NCI-H69 (cell line): Measurements from ENCODE around the gene KIAA1143.

ENCODE experiments used
- DNase-seq: peaks from one replicate; lab custom pipeline; 2025; lab: John Stamatoyannopoulos, UW

KIAA1143 gene

DNA sequence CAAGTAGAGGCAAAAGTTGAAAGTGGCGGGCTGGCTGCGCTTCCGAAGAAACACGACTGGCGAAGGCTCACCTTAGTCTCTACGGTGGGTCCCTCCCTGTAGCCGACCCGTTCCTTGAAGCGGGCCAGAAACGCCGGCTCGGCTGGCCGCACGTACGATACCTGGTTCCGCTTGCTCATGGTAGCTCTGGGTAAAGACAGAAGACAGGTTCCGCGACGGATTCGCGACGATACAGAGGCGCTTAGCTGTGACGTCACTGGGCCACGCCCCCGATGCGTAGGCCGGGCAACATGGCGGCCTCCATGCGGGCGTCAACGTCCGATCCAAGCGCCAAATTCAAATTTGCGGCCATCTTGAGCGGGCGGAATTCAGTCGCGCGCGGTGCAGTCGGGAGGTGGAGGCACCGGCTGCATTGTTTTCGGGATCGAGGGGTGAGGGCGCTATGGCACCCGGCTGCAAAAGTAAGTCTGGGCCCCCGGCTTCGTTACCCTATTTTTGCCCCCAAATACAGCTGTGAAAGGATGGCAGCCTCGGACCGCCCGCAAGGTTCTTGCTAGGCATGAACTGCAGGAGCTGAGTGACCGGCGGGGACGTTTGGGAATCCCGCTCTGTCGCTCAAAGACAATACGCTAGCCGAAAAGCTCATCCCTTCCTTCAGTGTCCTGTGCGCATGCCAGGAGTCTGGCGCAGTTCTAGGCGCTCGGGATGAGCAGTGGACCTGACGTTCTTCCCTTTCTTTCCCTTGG, at the start of gene KIAA1143, which contains the start of gene KIF15:
Gene KIAA1143 (minus strand): TSS at position 196 of the 746 bp plus-strand sequence. CDS start 17 bp downstream, at position 179.
Gene KIF15 (plus strand): TSS at position 371 of the 746 bp plus-strand sequence. CDS start 72 bp downstream, at position 443.
- peak; percentile 94 for DNase-seq

DNA sequence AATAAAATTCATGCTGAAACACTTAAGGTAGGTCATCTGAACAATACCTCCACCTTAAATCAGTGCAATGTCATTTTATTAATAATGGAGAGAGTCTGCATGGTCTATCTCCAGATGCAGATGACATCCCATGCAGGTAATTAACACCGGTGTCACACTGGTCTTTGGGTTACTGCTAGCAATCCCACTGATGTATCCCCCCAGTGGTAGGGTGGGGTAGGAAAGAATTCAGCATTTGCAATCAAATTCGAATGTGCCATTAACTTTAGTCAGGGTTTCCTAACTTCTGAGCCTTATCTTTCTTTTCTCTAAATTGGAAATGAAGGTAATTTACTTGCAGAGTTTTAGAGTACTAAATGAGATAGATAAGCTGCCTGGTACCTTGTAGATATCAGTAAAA, 44.5 kb upstream of the KIAA1143 start:
- no peak for DNase-seq

DNA sequence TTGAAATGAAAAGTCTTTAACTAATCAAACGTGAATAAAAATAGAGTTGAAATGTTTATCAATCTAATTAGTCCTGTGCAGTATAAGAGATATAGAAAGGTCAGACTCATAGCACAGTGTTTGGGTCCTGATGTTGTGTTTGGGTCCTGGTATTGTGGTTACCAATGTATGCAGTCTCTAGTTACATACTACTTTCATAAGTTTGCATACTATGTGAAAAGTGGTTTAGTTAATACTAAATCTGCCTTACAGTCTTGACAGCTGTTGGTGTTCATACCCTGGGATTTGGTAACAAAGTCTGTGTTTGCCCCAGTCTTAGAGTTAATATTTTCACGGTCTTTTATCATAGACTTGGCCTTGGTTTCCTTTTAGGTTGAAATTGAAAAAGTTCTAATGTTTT, 41.9 kb upstream of the KIAA1143 start:
- no peak for DNase-seq

DNA sequence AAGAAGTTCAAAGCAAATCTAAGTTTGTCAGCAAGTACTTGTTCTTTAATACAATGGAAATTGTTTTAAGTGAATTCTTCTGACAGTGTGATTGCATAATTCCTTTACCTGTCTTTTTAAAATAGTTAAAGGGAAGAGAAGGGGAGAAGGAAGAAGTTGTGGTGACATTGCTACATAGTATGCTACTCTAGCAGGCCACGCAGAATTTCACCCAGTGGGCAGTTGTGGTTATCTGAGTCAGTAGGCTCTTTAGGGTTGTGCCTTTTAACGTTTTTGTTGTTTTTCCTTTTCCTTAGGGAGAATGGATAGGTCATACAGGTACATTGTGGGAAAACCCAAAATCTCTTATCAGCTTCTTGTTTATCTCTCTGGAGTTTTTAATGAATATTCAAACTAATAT, 40.6 kb upstream of the KIAA1143 start:
- no peak for DNase-seq

DNA sequence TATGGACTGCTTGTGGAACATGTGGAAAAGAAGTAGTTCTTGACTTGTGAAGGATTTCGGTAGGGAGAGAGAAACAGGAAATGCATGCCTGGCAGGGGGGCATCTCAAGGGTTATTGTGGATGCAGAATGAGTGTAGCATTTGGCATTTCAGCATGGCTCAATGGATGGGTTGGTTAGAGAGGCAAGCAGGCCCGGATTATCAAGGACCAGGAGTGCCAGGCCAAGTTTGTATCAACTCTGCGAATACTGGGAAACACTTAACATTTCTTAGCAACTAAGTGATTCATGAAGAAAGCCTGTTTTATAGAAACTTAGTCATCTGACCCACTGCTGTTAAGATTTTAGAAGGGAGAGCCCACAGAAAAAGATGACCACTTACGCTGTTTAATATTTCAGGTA, 33.8 kb upstream of the KIAA1143 start:
- no peak for DNase-seq

DNA sequence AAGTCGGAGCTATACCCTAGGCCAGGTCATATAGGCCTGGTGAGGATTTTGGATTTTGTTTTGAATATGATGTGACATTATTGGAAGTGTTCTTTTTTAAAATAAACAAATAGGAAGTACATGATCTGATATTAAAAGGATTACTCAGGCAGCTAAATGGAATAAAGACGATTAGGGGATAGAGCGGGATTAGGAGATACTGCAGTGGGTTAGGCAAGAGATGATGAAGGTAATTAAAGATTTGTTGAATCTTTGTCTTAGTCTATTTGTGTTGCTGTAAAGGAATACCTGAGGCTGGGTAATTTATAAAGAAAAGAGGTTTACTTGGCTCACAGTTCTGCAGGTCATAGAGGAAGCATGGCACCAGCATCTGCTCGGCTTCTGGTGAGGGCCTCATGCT, 21.5 kb upstream of the KIAA1143 start:
- DNase-seq = no peak

DNA sequence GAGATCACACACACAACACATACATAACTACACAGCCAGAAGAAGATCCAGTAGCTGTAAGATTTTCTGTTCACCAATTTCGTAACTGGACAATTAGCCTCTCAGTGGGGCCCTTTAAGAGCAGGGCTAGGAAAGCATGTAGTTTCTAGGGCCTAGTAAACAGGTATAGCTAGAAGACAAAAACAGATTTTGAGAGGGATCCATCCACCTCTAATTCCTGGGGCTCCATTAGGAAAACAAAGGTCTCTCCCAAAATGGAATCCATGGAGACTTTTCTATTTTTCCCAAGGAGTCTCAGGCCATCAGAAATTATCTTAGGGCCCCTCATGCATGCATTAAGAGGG, 10.7 kb upstream of the KIAA1143 start:
- DNase-seq = peak; percentile 2

DNA sequence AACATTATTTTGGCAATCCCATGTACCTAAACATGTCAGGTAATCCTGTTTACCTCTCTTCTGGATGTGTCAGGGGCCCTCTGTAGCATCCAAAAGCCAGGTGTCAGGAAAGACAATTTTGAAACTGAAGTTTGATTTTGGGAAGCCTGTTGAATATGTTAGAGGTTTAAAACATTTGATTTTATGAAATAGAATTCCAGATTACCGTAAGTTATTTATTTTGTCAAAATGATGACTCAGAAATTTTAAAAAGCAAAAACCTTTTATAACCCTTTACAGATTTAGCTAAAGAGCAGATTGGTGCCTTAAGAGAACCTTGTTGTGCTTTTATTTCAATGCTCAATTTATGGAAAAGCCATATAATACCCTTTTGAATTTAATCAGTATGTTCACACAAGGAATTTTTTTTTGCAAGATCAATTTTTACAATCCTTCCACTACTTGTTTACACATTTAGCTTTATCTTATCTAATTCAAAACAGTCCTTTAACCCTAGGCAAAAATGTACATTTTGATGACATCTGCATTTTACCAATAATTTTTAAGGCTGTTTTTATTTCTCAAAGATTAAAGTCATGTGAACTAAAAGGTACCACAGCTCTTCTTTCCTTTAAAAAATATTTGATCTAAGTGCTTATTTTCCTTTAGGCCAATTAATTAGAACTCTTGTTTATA, 10.1 kb upstream of the KIAA1143 start:
- DNase-seq = no peak

DNA sequence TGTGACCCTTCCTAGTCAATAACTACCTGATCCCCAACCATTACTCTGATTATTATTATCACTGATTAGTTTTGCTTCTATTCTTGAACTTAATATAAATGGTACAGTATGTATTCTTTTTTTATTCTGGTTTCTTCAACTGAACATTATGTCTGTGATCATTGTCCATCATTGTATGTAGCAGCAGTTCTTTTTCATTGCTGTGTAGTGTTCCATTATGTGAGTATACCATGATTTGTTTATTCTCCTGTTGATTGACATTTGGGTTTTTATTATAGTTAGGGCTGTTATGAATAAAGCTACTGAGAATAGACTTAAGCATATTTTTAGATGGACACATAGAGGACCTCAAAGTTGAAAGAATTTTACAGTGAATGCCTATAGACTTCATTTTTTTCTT, 2.8 kb upstream of the KIAA1143 start:
- DNase-seq = no peak

DNA sequence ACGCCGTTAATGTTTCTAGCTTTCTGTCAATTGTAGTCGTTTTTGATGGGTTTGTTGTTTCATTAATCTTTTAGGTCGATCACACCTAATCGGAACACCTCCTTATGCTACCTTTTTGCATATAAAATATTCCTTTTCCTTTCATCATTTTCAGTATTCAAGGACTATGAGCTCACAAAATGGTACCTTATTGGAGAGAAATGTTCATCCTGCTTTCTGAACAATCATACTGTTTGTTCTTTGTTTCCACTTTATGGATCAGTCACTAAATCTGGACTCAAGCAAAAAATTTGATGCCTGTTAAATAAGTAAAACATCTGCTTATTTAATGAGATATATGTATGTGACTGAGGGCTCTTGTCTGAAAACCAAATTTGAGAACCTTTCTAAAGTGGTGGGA, 1.3 kb upstream of the KIAA1143 start:
- DNase-seq = no peak

DNA sequence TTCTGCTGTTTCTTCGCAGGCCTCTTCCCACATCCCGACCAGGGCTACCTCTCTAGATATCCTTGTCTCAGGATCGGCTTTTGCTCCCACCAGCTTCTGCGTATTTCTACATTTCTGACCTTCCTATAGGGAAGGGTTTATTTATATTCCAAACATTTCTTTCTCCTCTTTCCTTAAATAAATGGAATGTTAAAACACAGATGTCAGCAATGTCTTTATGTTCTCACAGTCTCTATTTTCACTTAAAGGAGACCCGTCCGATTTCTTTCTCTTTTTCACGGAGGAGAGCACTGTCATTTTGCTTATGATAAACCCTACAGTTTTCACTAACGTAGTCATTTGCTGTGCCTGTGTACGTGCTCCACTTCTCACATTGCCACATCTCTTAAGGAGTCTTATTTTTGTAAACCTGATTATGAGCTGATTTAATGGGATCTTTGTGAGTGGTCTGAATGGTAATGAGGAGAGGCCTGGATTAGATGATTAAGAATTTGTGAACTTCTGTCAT, 805 bp upstream of the KIAA1143 start:
- DNase-seq = no peak

DNA sequence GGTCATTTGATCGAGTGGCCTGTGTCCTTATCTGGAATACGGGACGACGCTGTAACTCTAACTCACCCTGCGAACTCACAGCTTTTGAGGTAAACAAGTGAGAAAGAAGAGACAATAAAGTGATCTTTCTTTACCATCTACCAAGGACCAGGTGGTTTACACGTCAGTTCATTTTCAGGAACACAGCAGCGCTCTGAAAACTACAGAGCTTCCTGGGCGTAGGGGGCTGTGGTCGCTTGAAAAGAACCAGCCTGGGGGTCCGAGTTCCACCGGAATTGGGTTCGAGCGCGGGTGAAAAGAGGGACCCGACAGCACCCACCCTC, 357 bp downstream of the KIAA1143 start:
- no peak for DNase-seq

DNA sequence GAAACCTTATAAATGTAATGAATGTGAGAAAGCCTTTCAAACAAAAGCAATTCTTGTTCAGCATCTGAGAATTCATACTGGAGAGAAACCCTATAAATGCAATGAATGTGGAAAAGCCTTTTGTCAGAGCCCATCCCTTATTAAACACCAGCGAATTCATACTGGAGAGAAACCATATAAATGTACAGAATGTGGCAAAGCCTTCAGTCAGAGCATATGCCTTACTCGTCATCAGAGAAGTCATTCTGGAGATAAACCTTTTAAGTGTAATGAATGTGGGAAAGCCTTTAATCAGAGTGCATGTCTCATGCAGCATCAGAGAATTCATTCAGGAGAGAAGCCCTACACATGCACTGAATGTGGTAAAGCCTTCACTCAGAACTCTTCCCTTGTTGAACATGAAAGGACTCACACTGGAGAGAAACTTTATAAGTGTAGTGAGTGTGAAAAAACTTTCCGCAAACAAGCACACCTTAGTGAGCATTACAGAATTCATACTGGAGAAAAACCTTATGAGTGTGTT, 26.7 kb downstream of the KIAA1143 start:
- no peak for DNase-seq

DNA sequence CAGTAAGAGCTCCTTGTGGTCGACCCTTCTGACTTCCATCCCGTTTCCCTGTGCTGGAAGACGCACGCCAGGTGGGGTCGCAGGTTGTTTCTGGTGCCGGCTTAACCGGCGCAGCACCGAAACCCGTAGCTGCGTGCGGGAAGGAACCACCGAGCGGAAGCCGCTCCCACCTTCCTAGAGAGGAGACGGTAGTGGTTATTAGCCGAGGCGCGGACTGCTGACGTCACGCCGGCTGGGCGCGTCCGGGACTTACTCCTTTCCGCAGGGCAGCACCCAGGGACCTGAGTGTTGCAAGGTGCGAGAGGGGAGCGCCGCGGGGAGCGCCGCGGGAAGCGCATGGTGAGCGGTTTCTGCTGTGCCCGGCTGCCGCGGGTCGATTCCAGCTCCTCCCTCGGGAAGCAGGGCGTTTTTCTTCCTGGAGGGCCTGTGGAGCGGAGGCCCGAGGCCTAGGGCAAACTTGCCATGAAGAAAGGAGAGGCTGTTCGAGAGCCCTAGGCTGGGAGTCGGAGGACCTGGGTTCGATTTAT, 32.0 kb downstream of the KIAA1143 start, which contains the start of gene ZNF501:
Gene ZNF501 (plus strand): TSS at position 252 of the 527 bp plus-strand sequence. CDS start 4,787 bp downstream, outside the sequence.
- DNase-seq = peak; percentile 94

DNA sequence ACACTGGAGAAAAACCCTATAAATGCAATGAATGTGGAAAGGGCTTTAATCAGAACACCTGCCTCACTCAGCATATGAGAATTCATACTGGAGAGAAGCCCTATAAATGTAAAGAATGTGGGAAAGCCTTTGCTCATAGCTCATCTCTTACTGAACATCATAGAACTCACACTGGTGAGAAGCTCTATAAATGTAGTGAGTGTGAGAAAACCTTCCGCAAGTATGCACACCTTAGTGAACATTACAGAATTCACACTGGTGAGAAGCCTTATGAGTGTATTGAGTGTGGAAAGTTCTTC, 39.4 kb downstream of the KIAA1143 start:
- DNase-seq = no peak

DNA sequence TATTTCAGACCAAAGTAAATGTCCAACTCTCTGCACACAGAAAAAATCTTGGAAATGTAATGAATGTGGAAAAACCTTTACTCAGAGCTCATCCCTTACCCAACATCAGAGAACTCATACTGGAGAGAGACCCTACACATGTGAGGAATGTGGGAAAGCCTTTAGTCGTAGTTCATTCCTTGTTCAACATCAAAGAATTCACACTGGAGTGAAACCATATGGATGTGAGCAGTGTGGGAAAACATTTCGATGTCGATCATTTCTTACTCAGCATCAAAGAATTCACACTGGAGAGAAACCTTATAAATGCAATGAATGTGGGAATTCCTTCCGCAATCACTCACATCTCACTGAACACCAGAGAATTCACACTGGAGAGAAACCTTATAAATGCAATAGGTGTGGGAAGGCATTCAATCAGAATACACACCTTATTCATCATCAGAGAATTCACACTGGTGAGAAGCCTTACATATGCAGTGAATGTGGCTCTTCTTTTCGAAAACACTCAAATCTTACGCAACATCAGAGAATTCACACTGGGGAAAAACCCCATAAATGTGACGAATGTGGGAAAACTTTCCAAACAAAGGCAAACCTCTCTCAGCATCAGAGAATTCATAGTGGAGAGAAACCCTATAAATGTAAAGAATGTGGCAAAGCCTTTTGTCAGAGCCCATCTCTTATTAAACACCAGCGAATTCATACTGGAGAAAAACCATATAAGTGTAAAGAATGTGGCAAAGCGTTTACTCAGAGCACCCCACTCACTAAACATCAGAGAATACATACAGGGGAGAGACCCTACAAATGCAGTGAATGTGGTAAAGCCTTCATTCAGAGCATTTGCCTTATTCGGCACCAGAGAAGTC, 40.0 kb downstream of the KIAA1143 start:
- DNase-seq = no peak

DNA sequence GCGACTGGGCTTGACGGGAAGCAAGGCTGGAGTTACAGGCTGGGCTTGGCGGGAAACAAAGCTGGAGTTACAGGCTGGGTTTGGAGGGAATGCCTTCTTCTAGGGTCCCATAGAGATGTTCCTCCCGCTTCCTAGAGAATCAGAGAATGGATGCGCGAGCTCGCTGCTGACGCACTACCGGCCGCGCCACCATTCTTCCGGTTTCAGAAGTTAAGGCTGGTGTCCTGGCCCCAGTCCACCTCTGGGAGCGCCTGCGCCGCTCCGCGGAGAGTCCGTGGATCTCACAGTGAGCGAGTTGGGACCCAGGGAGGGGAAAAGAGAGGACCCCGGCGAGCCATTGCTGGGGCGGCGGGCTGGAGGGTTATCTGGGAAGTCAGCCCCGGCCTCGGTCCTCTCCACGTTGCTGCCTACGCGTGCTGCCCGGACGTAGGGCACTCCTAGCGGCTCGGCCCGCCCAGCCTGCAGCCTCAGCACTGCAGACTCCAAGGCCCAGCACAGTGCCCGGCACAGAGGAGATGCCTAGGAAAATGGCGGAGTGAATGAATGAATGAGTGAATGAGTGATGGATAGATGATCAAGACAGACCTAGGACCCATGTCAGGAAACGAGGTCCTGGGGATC, 48.9 kb downstream of the KIAA1143 start, which contains the start of gene ZNF502:
Gene ZNF502 (plus strand): TSS at position 206 of the 621 bp plus-strand sequence. CDS start 7,602 bp downstream, outside the sequence.
- DNase-seq = peak; percentile 66
